Suppressor macrophage treated with lipopolysaccharide for 4 hours (primary cell): Measurements from ENCODE around the gene MACROH2A2.
"Not testable (repeated sequence)": the region's sequence is repeated elsewhere in the genome, so short reads cannot be mapped to it uniquely, and the experiment has no call there.

Source experiments
- DNase-seq: peaks from one replicate; pipeline ENCODE4 v3.0.0-alpha.2; 2020

Gene MACROH2A2

DNA sequence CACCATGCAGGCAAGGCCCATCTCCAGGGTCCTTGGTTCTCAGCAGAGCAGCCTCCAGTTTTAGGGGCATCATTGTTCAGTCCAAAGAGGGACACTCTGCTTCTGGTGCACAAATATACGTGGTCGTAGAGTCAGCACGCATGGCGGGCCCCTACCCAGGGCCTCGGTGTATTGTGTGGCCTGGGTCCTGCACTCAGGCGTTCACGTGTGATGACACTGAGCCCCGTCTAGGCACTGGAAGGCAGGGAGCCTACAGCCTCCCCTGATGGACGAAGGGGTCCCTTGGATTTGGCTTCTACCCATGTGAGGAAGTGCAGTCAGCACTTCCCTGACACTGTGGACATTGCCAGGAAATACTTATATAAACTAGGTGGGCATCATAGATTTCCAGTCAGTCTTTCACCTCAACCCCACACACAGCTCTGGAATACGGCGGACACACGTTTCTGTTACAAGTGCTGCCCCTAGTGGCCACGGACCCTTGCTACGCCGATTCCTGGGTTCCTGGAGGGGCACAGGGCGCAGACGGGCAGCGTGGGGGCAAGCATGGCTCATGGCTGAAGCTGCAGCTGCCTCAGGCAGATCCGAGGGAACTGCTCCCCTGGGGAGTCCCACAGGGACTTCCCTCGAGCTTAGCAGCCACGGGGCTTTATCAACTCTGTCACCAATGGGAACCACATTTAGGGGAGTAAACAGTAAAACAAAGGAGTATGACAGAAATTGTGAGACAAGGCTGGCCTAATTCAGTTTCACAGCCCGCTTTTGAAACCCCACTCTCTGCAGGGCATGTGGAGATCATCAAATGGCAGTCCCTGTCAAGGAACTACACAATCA, 54.5 kb downstream of the MACROH2A2 start:
- no peak for DNase-seq

DNA sequence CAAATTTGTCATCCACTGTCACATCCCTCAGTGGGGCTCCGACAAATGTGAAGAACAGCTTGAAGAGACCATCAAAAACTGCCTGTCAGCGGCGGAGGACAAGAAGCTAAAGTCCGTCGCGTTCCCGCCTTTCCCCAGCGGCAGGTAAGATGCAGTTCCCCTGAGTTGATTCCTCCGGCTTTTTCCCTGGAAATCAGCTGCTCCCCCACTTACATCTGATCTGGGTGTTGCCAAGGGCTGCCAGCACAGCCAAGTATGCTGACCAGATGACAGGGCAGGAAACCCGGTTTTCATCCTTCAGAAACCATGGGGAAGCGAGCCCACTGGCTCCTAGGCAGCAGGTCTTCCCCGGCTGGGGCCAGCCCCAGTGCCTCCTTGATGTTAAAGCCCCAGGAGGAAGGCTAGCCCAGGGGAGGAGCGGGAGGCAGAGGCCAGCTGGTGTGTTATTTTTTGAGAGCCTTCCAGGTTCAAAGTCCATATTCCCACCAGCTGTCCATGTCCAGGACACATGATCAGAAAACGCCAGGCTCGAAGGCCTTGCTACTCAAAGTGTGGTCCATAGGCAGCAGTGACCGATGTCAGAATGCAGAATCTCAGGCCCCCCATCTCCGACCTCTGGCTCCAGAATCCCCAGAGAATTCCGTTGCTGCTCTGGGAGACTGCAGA, 56.6 kb downstream of the MACROH2A2 start:
- DNase-seq, result no peak

DNA sequence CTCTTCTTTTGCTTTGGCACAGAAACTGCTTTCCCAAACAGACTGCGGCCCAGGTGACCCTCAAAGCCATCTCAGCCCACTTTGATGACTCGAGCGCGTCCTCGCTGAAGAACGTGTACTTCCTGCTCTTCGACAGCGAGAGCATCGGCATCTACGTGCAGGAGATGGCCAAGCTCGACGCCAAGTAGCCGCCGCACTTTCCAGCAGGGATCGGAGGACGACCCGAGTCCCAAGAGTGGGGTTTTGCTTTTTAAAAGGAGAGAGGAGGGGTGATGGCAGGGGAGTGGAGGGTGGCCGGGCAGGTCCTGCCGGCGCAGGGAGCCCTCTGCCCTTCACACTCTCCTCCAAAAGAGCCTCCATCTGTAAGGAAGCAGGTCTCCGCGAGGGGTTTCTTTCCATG, 58.9 kb downstream of the MACROH2A2 start:
- no peak for DNase-seq

DNA sequence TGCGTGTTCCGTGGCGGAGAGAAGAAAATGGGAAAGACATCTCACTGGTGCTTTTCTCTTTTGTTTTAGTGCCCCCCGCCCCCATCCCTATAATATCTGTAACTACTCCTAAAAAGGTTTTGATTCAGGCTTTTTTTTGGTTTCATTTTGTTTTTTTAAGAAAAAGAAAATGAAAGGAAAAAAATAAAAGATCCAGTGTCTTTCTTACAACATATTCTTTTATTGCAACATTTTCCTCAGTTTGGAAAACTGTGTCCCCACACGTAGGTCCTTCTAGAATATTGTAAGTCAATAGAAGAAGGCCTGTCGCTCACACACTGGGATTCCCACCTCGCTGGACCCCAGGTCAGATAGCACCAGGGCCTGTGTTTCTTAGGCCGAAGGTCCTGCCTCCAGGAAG, 59.4 kb downstream of the MACROH2A2 start:
- peak; percentile 72 for DNase-seq

DNA sequence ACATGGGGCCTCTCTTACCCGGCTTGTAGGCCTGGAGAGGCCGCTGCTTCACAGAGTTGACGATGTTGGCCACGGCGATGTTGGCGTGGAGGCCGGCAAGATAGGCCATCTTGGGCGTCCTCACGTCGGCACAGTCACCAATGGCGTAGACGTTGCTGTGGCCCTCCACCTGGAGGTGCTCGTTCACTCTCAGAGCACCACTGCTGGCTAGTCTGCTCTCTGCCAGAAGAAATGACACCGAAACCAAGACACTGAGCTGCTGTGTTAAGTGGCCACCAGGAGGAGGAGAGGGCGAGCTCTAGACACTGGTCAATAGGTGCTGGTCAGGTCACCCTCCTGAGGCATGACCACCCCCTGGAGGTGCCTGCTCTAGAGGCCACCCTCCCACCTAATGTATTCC, 62.3 kb downstream of the MACROH2A2 start:
- DNase-seq, result no peak

DNA sequence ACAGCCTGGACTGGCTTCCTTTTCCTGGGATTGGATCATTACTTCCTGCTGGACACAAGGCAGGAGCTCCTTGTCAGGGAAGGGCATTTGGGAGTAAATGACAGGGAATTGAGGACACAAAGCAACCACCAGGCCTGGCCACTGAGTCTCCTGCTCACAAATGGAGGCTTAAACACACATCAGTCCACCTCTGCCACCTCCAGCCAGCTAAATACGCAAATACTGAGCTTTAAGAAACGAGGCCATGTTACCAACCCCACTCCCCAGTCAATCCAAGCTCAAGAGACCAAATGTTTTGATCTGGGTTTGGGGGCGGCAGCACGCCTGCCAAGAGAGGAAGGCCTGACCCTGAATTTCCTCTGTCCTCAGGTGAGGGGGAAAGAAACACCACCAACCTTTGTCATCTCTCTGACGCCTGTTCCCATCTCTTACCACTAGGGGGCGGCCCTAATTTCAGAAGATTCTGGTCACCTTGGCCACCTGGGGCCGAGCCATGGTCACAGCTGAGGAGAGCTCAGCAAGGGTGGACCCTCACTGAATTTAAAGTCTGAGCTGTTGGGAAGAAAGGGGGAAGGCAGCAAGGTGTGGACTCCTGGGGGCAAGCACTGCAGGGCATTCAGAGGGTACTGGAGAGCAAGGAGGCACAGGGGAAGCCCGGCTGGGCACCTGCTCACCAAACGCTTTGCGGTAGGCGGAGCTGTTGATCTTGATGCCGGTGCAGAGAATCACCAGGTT, 63.5 kb downstream of the MACROH2A2 start:
- DNase-seq, result peak; percentile 56

DNA sequence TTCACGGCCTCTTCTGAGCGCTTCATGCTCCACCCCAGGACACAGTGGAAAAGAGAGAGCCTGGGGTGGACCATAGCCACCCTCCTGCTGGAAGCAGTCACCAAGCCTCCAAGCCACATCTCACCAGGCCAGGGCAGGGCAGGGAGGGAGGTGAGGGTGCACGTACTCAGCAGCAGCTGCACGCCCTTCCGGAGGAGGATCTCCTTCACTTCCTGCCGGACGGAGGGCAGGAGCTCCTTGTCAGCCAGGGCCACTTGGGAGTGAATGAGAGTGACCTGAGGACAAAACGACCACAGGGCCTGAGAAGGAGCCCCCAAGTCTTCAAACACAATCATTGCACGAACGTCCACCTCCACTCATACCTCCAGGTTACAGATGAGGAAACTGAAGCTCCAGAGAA, 65.0 kb downstream of the MACROH2A2 start:
- DNase-seq, result no peak

DNA sequence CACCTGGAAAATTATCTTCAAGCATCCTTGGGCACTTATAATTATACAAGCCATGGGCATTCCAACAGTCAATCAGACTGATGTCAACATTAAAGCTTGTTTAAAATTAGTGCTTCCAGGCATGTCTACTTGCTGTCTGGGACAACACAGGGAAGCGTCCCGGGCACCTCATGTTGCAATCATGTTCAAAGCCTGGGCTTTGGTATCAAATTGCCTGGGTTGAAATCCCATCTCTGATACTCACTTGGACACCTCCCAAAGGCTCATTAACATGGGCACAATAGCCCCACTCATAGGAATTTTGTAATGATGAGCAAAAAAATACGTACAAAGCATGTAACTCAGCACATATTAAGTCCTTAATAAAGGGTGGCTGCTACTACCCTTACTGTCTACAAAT, 65.5 kb downstream of the MACROH2A2 start:
- DNase-seq, result no peak

DNA sequence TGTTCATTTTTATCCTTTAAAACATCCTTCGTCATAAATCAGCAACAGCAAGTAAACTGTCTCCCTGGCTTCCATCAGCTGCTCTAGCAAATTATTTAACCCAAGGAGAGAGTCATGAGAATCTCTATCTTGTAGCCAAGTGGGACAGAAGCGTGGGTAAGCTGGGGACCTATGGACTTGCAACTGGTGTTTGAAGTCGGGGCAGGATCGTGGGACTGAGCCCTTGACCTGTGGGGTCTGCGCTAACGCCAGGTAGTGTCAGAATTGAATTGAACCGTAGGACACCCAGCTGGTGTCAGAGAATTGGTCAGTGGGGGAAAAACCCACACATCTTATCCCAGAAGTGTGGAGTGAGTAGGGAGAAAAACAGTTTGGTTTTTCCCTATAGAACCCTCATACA, 66.6 kb downstream of the MACROH2A2 start:
- no peak for DNase-seq

DNA sequence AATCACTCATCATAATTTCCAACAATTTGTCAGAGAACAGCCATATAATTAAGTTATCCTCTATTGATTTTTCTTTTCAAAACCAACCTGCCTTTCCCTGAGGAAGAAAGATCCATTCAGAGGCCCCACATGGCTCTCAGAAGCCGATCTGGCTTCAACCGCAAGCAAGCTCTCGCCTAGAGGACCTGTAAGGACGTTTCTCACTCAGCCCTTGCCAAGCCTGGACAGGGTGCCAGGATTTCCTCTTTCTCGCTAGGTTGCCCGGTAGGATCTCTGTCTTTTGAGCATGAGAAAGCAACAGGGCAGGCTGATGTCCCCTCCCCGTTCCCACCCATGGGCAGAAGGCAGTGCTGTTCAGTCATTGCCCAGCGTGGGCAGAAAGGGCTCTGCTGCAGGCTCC, 67.0 kb downstream of the MACROH2A2 start:
- DNase-seq, result no peak

DNA sequence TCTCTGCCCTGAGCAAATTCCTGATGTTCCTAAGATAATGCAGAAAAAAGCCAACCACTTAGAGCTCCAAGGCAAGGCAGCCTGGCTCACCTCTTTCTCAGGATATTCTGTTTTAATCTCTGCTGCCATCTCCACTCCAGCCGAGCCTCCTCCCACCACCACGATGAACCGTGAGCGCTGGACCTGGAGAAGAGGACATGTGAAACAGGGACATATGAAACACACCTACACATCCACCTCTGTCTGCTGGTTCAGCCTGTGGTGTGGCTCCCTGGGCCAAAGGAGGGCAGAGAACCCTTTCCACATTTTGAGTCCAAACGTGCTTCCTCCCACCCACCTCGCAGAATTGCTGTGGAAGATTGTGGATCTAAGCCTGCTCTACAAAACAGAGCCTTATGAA, 67.8 kb downstream of the MACROH2A2 start:
- DNase-seq, result no peak

DNA sequence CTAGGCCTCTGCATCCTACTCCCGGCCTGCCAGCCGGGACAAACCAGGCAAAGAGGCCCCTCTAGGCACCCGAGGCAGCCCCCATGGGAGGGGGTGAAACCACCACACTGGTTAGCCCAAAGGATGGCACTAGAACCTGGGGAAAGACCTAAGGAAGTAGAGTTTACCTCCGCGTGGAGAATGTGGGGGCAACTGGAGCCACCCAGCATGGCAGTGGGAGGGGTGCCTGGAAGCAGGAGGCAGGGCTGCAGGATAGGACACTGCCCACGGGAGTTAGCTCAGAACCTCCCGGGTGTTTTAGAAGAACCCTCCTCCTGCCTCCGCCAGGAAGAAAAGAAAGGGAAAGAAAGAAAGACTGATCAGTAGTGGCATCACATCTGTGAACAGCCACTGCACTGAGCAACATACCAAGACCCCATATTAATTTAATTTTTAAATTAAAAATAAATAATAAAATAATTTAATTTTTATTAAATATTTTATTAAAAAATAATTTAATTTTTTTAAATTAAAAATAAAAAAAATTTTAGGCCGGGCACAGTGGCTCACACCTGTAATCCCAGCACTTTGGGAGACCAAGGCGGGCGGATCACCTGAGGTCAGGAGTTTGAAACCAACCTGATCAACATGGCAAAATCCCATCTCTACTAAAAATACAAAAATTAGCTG, 68.8 kb downstream of the MACROH2A2 start:
- DNase-seq, result no peak

DNA sequence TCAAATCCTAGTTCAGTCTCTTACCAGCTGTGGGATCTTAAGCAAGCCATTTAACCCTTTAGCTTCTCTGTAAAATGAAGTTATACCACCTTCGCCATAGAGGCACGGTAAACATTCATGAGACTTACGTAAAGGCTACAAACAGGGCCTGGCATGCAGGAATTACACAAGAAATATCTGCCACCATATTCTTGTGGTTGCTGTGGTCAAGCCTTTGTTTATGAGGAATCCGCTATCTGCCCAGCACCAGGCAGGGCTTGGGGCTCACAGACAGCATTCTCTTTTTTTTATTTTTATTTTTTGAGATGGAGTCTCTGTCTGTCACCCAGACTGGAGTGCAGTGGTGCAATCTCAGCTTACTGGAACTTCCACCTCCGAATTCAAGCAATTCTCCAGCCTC, 70.1 kb downstream of the MACROH2A2 start:
- no peak for DNase-seq

DNA sequence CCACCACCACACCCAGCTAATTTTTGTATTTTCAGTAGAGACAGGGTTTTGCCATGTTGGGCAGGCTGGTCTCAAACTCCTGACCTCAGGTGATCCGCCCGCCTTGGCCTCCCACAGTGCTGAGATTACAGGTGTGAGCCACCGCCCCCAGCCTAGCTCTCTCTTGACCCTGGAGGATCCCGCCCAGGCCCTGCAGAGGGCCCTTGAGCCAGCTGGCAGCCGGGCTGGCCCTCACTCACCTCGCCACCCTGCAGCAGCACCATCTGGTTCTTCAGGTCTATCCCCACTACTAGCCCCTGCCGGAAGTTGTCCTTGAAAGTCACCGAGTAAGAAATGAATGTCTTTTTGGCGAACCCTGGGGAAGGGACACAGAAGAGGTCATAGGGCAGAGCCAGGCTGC, 70.5 kb downstream of the MACROH2A2 start:
- DNase-seq, result not testable (repeated sequence)

DNA sequence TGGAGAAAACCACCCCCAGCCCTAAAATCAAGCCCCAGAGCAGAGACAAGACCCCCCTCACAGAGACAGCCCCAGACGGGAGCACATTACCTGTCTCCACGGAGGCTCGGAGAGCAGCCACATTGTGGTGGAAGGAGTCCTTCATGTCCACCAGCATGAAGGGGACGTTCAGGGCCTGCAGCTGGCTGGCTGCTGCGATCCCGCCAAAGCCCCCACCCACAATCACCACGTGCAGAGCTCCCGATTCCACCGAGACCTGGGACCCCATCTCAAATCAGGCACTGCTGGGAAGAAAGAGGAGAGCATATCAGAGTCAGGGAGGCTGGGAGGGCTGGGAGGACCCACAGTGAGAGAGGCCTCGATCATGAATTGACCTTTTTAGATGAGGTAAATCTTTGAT, 71.2 kb downstream of the MACROH2A2 start:
- no peak for DNase-seq

DNA sequence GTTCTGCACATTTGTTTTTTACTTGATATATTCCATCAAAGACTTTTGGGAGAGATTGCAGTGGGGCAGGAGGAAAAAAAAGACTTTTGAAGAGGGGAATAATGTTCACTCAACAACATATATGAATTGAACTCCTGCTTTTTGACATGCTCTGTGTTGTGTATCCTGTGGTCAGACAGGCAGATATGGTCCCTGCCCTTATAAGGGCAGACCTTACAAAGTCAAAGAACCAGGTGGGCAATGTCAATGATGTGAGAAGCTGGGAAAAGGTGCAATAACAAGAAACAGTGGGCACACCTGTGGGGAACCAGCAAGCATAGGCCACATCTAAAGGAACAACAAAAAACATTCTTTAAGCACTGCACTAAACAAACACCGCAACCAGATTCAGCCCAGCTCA, 71.8 kb downstream of the MACROH2A2 start:
- no peak for DNase-seq

DNA sequence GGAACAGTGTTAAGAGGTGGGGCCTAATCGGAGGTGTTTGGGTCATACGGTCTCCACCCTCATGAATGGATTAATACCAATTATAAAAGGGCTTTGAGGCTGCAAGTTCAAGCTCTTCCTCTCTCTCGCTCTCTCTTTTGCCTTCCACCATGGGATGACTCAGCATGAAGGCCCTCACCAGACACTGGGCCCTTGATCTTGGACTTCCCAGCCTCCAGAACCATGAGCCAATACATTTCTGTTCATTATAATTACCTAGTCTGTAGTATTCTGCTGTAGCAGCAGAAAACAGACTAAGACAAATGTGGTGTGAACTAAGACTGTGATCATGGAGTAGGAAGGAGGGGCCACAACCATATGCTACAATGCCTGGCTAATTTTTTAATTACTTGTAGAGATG, 72.3 kb downstream of the MACROH2A2 start:
- no peak for DNase-seq

DNA sequence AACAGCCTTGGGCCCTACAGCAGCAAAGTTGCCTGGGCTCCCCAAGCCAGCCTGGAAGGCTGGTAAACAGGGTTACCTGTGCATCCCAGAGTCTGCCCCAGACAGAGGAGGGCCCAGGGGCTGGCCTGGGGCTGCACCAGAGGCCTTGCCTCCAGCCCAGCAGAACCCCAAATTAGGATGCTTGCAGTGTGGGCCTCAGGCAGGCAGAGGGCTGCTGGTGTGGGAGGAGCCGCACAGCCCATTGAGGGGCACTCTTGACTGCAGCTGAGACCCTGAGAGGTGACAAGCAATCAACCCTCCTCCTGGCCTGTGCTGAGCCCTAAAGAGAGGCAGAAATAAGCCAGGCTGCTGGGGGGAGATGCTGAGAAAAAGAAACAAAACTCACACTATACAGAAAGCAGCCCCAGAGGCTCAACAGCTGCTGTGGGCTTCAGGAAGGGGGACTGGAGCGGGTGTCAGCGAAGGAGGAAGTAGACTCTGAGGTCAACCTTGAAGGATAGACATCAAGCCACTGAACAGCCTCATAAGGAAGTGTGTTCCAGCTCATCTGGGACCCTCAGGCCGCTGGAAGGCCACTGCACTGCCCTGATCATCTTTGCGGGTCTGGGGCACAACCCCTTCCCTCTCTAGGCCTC, 73.4 kb downstream of the MACROH2A2 start:
- DNase-seq, result no peak

DNA sequence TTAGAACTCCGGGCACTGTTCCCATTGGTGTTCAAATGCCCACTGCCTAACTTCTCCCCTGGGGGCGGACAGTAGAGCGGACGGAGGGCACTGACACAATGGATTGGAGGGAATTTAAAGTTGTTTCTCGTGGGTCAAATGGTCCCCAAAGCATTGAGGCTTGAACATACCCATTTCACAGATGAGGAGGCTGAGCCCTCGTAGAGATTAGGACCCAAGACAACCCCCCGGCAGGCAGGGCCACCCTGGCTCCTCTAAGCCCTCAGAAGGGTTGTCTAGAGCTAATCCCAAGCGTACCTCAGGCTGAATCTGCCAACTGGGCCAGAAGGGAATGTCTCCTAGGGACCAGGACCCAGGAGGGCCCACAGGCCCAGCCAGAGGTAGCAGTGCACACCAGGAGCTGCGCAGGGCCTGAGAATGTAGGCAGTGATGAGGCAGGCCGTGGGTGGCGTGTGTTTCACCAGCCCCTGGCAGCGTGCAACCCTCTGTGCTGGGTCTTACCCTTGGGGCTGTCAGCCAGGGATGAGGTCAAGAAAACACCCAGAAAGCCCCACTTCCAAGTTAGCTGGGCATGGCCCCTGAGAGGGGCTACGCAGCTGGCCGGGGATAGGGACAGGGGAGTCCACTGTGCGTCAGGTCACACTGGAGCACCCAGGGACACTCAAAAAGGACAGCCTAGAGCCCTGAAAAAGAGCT, 74.2 kb downstream of the MACROH2A2 start:
- no peak for DNase-seq

DNA sequence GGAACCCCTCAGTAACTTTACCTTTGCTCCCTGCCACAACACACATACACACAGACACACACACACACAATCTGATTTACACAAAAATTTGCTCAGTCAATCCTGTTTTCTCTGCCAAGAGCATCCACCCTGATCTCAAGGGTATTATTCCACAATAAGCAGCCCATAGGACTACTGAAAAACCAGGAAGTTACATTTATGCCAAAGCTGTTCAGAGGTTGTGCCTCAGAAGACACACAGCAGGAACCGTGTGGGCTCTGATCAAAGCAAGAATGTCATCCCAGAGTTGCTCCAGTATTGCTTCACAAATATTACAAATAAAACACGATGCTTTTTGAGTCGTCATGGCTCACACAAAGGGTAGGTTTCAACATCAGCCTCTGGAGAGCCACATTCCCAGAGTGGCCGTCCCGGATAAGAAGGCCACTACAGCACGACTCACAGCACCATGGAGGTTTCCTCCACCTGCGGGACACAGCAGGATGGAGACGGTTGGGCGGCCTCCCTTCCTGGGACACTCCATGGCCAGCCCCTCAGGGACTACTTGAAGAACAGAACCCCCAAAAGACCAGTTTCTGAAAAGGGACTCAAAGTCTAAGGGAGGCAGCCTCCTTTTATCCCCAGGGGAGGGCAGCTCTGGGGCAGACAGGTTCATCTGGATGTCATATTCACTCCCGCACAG, 78.4 kb downstream of the MACROH2A2 start:
- DNase-seq, result peak; percentile 77

DNA sequence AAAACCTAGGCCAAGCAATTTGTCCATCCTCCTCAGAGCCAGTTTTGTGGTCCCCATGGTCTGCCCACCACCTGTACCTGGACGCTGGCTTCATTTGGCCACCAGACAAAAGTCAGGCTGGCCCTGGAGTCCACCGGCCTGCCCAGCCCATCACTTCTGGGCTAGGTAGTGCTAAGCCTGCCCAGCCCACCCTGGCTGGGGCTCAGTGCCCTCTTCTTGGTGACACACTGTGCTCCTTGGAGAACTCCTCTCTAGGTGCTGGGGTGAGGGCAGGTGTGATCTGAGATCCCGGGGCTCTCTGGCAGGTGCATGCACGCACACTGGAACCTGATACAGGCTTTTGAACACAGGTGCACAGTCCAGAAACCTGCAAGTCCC, 78.9 kb downstream of the MACROH2A2 start:
- no peak for DNase-seq
